ENCODE data around the gene CHST9. TPM values are rescaled to one million over a fixed set of nuclear protein-coding genes. Genes with fewer than 3 reads are reported as not detected.

The CHST9 gene
- total and polyA plus RNA-seq, 2 of the 4 experiments (the other 2 are of a cell fraction): not detected

- H3K36me3 ChIP-seq (ENCODE audit: control insufficient read depth, insufficient read depth, low read length): no peaks in the 10 kb centered on the region
- no peak overlapping the region for H3K56ac ChIP-seq (ENCODE audit: extremely low read depth, insufficient read depth, low read length)
- no peak overlapping the region for H2AK9ac ChIP-seq (replicated peaks; ENCODE audit: low read depth, low read length, poor library complexity)
- H3K79me1 ChIP-seq (ENCODE audit: low read depth in 1 of 2, low read length in 2 of 2): no peaks in the 10 kb centered on the region
- DNase-seq (no peak), ATAC-seq (ENCODE audit: low read depth) (no peak)
- no peak overlapping the region for H2BK15ac ChIP-seq (ENCODE audit: low read depth, low read length)
- no peaks in the 10 kb centered on the region for H3K27me3 ChIP-seq (ENCODE audit: control insufficient read depth, insufficient read depth, low read length)
- no peak overlapping the region for H3K14ac ChIP-seq (replicated peaks; ENCODE audit: low read depth, low read length)
- dilution Hi-C loops (cut with HindIII; ENCODE audit: low sequenced_read_pairs, unreplicated experiment): no loop called here
- no peak overlapping the region for H3K18ac ChIP-seq (ENCODE audit: low read depth, low read length)
- H3K9me1 ChIP-seq (ENCODE audit: insufficient read depth, low read length): no peaks in the 10 kb centered on the region
- intact Hi-C loops (cut with micrococcal nuclease): no loop called here
- no peak overlapping the region for H2BK120ac ChIP-seq (ENCODE audit: low read depth, low read length)
- no peaks in the 10 kb centered on the region for H3K4me1 ChIP-seq (ENCODE audit: control insufficient read depth, insufficient read depth, low read length)
- H3K23ac ChIP-seq (ENCODE audit: low read depth, low read length): no peak overlapping the region
- no peak overlapping the region for H4K8ac ChIP-seq (ENCODE audit: low read depth in 2 of 2, low read length in 2 of 2)
- no peak overlapping the region for H3K9ac ChIP-seq (ENCODE audit: low read depth, low read length)
- no peak overlapping the region for H2AK5ac ChIP-seq (ENCODE audit: low read depth, low read length)
- no peak overlapping the region for H3K4me2 ChIP-seq (ENCODE audit: low read depth, low read length)
- no peak overlapping the region for H2BK20ac ChIP-seq (ENCODE audit: low read depth, low read length)
- in situ Hi-C loops (cut with MboI; ENCODE audit: low sequenced_read_pairs): no loop called here
- H2AFZ ChIP-seq (replicated peaks; ENCODE audit: low read length, poor library complexity): no peak overlapping the region
- H4K20me1 ChIP-seq (ENCODE audit: insufficient read depth, low read length): no peaks in the 10 kb centered on the region
- H4K5ac ChIP-seq (ENCODE audit: low read depth, low read length): no peak overlapping the region
- H3K9me3 ChIP-seq (ENCODE audit: control insufficient read depth, insufficient read depth, low read length): no peaks in the 10 kb centered on the region; the same call in 1 of the 2 replicates
- H2BK5ac ChIP-seq (ENCODE audit: low read depth, low read length, poor library complexity, severe bottlenecking): no peak overlapping the region
- H3K4ac ChIP-seq (ENCODE audit: low read depth, low read length): no peak overlapping the region
- ChIA-PET POLR2A (ENCODE audit: unreplicated experiment) (no interaction called here), CTCF (no interaction called here)
- no CpG with 5 or more reads among the region's 6 CpGs for WGBS, 2 experiments (ENCODE audit: extremely low coverage in 2 of 2, insufficient read length in 1 of 2)
- no peak for TF ChIP-seq MAZ (IDR thresholded peaks at IDR 0.05; ENCODE audit: borderline replicate concordance, low read depth, low read length)
- no peak for TF ChIP-seq USF2 (IDR thresholded peaks at IDR 0.05; ENCODE audit: low read depth, low read length)
- no peak for TF ChIP-seq RAD21 (IDR thresholded peaks at IDR 0.05; ENCODE audit: low read length)
- no peak for TF ChIP-seq BHLHE40 (IDR thresholded peaks at IDR 0.05; ENCODE audit: low read depth, low read length)
- TF ChIP-seq, protein P1, sequence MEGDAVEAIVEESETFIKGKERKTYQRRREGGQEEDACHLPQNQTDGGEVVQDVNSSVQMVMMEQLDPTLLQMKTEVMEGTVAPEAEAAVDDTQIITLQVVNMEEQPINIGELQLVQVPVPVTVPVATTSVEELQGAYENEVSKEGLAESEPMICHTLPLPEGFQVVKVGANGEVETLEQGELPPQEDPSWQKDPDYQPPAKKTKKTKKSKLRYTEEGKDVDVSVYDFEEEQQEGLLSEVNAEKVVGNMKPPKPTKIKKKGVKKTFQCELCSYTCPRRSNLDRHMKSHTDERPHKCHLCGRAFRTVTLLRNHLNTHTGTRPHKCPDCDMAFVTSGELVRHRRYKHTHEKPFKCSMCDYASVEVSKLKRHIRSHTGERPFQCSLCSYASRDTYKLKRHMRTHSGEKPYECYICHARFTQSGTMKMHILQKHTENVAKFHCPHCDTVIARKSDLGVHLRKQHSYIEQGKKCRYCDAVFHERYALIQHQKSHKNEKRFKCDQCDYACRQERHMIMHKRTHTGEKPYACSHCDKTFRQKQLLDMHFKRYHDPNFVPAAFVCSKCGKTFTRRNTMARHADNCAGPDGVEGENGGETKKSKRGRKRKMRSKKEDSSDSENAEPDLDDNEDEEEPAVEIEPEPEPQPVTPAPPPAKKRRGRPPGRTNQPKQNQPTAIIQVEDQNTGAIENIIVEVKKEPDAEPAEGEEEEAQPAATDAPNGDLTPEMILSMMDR (conservative IDR thresholded peaks at IDR 0.05; ENCODE audit: low read depth, low read length): no peak
- no peak for TF ChIP-seq FOS (IDR thresholded peaks at IDR 0.05; ENCODE audit: low read depth, low read length)
- no peak for TF ChIP-seq POLR2A (IDR thresholded peaks at IDR 0.05; ENCODE audit: low read depth, low read length)
- no peak for TF ChIP-seq MAFK (IDR thresholded peaks at IDR 0.05; ENCODE audit: low read depth, low read length)
- TF ChIP-seq CEBPB (IDR thresholded peaks at IDR 0.05; ENCODE audit: low read depth, low read length): no peak
- no peak overlapping the region for H4K91ac ChIP-seq (ENCODE audit: insufficient read depth, low read depth, low read length)
- H3K4me3 ChIP-seq (ENCODE audit: insufficient read depth, low read depth, low read length): no peak overlapping the region
- no TSS peak for BruUV-seq (replicated peaks)
- no peak overlapping the region for H3K27ac ChIP-seq (ENCODE audit: insufficient read depth, low read length)
These were observed 316.0 kb downstream of the CHST9 start for GRCh38 chr18:26868968-26869586.

Measured in IMR-90 (cell line).